GM12874 (cell line): Measurements from ENCODE around the gene POU3F2.

Experiments used
- TF ChIP-seq, protein P1 (sequence below): IDR thresholded peaks from 2 replicates; pipeline ENCODE4 v1.5.1; 2011; ENCODE audit warnings: low read depth, mild to moderate bottlenecking, control low read depth, low read length, moderate library complexity; ENCODE audit not compliant: insufficient read depth

Gene POU3F2

DNA sequence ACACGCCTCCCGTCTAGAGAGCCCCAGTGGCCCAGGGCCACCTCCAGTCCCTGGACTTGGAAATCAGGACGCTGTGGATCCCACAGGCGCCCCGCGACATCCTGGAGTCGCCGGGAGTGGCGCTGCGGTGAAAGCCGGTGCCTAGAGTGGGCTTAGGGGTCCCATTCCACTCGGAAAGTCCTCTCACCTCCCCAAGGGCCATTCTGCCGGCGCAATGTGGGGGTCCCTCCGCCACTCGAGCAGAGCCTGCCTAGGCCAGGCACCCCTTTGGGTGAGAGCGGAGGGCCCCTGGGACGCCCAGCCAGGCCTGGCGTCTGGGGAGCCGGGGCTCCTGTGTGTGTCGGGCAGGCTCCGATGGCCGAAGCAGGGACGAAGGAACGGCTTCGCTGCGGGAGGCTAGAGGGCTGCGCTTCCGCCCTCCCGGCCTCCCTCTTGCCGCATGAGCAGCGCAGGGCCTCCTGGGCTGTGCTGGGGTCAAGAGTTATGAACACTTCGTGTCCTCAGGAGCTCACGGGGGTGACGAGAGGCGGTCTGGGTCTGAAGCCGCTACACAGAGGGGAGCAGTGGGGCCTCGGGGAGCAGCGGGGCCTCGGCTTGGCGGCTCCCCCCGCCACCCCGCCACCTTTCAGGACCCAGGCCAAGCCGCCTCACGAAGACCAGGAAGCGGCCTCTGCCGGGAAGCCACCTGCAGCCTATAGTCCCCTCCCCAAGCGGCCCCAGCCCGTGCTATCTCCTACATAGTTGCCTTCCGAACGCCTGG, 13.6 kb downstream of the POU3F2 start:
- TF ChIP-seq, protein P1, sequence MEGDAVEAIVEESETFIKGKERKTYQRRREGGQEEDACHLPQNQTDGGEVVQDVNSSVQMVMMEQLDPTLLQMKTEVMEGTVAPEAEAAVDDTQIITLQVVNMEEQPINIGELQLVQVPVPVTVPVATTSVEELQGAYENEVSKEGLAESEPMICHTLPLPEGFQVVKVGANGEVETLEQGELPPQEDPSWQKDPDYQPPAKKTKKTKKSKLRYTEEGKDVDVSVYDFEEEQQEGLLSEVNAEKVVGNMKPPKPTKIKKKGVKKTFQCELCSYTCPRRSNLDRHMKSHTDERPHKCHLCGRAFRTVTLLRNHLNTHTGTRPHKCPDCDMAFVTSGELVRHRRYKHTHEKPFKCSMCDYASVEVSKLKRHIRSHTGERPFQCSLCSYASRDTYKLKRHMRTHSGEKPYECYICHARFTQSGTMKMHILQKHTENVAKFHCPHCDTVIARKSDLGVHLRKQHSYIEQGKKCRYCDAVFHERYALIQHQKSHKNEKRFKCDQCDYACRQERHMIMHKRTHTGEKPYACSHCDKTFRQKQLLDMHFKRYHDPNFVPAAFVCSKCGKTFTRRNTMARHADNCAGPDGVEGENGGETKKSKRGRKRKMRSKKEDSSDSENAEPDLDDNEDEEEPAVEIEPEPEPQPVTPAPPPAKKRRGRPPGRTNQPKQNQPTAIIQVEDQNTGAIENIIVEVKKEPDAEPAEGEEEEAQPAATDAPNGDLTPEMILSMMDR, result no peak

DNA sequence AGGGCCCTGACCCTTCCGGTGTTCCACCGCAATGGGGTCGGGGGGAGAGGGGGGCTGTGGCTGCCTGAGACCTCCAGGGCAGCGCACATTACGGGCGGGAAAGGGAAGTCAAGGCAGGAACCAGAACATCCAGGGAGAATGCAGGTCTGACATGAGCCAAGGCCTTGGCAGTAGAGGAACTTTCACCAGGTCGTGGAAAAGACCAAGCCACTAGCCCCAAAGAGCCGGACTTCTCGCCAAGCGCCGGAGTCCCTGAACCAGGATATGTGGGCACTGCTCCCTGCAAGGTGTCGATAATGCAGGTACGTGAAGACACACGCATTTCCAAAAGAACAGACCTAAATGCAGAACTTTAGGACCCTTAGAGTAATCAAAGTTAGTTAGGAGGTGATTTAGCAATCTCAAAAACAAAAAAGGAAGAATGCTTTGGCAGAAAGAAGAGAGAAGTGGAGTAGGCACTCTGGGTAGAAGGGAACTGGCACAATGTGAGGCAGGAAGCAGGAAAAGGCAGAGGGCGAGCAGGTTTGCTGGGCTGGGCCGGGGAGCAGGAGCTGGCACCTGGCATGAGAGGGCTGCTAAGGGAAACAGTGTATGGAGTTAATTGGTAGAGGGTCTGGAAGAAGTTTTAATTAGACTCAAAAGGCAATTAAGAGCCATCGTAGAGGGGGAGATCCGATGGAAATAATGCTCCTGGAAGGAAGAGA, 14.3 kb downstream of the POU3F2 start:
- TF ChIP-seq, protein P1, result no peak

DNA sequence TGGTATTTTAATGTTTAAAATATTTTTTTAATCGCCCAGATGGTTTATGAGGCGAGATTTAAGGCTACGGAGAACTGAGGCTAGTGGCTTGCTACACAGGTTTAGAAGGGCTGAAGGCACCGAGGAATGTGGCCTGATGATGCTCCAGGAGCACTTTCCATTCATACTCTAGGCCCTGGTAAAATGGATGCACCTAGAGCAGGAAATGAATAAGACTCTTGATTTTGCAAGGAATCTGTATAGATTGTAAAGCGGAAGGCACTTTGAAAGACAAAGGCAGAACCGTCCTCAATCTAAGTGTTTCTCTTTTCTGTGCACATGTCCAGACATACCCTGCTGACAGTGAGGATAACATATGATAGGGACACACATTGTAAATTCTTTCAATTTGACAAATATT, 30.1 kb downstream of the POU3F2 start:
- TF ChIP-seq, protein P1, result no peak

DNA sequence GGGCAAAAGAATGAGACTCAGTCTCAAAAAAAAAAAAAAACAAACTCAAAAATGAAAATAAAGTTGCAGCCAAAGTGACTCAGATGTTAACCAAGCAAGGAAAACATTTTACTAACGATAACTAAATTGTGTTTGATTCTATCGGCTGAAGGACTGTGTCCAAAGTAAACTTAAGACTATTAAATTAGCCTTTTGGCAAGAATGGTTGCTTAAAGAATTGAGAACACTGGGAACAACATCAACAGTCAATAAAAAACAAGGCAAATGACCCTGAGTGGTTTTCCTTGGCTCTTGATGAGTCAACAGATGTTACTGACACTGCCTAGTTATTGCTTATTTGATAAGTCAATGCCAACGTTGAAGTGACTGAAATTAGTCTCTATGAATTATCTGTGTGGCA, 36.7 kb downstream of the POU3F2 start:
- TF ChIP-seq, protein P1, result no peak

DNA sequence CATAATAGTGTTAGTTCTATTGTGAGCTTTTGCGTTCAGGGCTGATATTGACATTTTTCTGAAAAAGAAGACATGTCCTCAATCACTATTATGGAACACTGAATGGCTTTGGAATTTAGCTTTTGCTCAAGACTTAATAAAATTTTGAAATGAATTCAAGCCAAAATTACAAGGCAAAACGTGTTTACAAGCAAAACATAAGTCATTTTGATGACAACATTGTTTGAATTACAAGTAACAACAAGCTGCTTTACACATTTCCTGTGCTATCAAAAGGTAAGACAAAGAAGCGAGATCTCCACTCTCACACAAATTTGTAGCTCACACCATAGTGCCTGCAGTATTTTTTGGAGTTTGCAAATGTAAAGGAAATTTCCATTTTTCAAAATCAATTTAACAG, 37.4 kb downstream of the POU3F2 start:
- TF ChIP-seq, protein P1, result no peak

DNA sequence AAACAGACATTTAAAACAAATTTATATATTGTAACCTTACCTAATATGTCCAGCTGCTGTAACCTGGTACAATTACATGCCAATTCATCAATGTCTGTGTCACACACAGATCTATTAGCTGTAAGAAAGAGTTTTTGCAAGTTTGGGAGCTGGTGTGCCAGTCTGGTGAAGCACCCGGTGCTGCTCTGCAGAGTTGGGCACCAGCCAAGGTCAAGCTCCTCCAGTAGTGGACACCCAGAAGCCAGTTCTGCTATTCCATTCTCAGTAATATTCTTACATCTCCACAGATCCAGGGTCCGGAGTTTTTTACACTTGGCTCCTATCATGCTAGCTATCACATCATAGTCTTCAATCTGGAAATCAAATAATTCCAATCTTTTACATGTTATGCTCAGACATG, 41.0 kb downstream of the POU3F2 start:
- TF ChIP-seq, protein P1, result no peak

DNA sequence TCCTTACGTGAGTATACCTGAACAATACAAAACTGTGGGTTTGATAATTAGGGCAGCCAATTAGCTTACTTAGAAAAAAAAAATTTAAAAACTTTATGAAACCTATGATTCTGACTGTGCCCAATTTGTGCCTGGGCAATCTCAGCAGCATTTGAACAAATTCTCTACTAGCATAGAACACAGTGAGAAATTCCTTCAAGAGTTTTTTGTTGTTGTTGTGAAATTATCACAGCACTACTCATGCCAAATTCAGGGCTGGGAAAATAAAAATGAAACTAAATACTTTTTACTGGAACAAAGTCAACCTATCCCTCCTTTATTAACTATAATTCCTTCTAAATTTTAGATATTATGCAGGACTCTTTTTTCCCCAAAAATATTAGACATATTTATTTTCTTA, 42.9 kb downstream of the POU3F2 start:
- TF ChIP-seq, protein P1, result no peak
